ENCODE measurements around the gene ATG101. TPM values are rescaled to one million over a fixed set of nuclear protein-coding genes. Genes with fewer than 3 reads are reported as not detected.

The ATG101 gene
- total RNA-seq, 2 experiments from 2014 or later, result 38.0 to 53.9 TPM

GRCh38 chr12:52050758-52051541 is 18.8 kb upstream of the ATG101 start, which contains the start of gene NR4A1:
NR4A1 (plus strand) TSS chr12:52051442; CDS start chr12:52054329, 2,887 bp downstream.
- no peaks in the 10 kb centered on the region; the same call in 1 of the 2 replicates for H3K79me2 ChIP-seq (ENCODE audit: insufficient read depth, low read depth, low read length)
- peak within 1 kb of the TSS; percentile 66 for H3K27ac ChIP-seq (ENCODE audit: low read depth, low read length, poor library complexity, severe bottlenecking)
- ChIA-PET POLR2A (interaction anchor here (0.5 to 1.4 kb wide), 9 partner anchors 9 to 30 kb away, joined by 3 to 10 read pairs (median 3); no protein-coding TSS in a partner anchor), CTCF (ENCODE audit: unreplicated experiment) (interaction anchor here (0.6 to 0.7 kb wide), 3 partner anchors 20 to 641 kb away, joined by 3 to 4 read pairs (median 3); no protein-coding TSS in a partner anchor)
- H3K4me2 ChIP-seq (ENCODE audit: low read length), result peak within 1 kb of the TSS; percentile 85
- peak within 1 kb of the TSS; percentile 30; the same call in 1 of the 2 replicates for H2AFZ ChIP-seq (ENCODE audit: low read length)
- H3K36me3 ChIP-seq (ENCODE audit: insufficient read depth, low read length), result peaks cover 23% of the 10 kb centered on the region
- intact Hi-C loops (cut with micrococcal nuclease; ENCODE audit: unreplicated experiment), result loop anchor here (1.0 to 2.0 kb wide), 3 partner anchors 14 to 26 kb away; partner anchors contain the start of gene ATG101
- peak within 1 kb of the TSS; percentile 68 for H3K4me3 ChIP-seq (ENCODE audit: low read depth, low read length, poor library complexity, severe bottlenecking)
- H3K9me2 ChIP-seq (ENCODE audit: insufficient read depth, low read length), result no peaks in the 10 kb centered on the region
- TF ChIP-seq EZH2phosphoT487 (IDR thresholded peaks at IDR 0.05; ENCODE audit: borderline replicate concordance, low read depth, low read length), result no peak
- TF ChIP-seq, protein P1, sequence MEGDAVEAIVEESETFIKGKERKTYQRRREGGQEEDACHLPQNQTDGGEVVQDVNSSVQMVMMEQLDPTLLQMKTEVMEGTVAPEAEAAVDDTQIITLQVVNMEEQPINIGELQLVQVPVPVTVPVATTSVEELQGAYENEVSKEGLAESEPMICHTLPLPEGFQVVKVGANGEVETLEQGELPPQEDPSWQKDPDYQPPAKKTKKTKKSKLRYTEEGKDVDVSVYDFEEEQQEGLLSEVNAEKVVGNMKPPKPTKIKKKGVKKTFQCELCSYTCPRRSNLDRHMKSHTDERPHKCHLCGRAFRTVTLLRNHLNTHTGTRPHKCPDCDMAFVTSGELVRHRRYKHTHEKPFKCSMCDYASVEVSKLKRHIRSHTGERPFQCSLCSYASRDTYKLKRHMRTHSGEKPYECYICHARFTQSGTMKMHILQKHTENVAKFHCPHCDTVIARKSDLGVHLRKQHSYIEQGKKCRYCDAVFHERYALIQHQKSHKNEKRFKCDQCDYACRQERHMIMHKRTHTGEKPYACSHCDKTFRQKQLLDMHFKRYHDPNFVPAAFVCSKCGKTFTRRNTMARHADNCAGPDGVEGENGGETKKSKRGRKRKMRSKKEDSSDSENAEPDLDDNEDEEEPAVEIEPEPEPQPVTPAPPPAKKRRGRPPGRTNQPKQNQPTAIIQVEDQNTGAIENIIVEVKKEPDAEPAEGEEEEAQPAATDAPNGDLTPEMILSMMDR (conservative IDR thresholded peaks at IDR 0.05; ENCODE audit: low read length), result peak; percentile 53
- DNase-seq (ENCODE audit: low spot score), result peak; percentile 84
- no peaks in the 10 kb centered on the region for H3K9me3 ChIP-seq (ENCODE audit: low read length)
- no peaks in the 10 kb centered on the region for H4K20me1 ChIP-seq (ENCODE audit: insufficient read depth, low read length)
- peaks cover 36% of the 10 kb centered on the region for H3K4me1 ChIP-seq (ENCODE audit: insufficient read depth, low read length, poor library complexity, severe bottlenecking)
- no TSS peak for BruUV-seq (replicated peaks)

DNA sequence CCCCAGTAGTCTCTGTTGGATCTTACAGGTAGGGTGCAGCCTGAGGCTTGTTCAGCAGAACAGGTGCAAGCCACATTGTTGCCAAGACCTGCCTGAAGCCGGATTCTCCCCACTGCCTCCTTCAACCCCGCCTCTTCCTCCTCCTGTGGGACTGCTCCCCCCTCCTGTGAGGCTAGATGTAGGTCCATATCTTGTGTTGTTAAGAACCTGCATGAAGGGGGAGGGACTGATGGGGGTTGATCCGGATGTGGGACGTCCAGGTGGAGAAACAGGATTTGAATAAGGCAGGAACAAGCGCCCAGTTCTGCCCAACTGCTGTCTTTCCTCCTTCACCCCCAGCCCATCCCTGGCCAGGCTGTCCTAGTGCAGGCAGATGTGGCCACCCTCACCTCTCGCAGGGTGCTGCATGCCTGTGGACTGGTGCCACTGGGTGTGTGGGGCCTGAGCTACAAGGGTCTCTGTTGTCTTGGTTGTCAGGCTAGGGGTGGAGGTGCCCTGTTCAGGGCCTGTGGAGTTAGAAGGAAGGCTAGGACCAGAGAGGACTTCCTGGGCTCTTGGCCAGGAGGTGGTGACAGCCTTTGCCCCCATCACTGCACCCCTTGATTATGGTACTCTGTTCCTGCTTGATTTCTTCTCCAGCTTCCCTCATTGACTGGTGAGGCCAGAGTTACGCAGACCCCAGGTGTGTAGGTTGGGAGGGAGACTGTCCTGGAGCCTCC is 17.2 kb upstream of the ATG101 start:
- Histone ChIP-seq H3K36me3 (ENCODE audit: insufficient read depth, low read length) (peaks cover 30% of the 10 kb centered on the region), H3K4me3 (ENCODE audit: low read depth, low read length, poor library complexity, severe bottlenecking) (peak overlapping the region; percentile 68), H3K27ac (ENCODE audit: low read depth, low read length, poor library complexity, severe bottlenecking) (peak overlapping the region; percentile 66), H3K4me2 (ENCODE audit: low read length) (peak overlapping the region; percentile 85), H3K4me1 (ENCODE audit: insufficient read depth, low read length, poor library complexity, severe bottlenecking) (peaks cover 36% of the 10 kb centered on the region), H2AFZ (ENCODE audit: low read length) (no peak overlapping the region), H3K79me2 (ENCODE audit: insufficient read depth, low read depth, low read length) (no peaks in the 10 kb centered on the region; the same call in 1 of the 2 replicates), H3K9me2 (ENCODE audit: insufficient read depth, low read length) (no peaks in the 10 kb centered on the region), H4K20me1 (ENCODE audit: insufficient read depth, low read length) (no peaks in the 10 kb centered on the region), H3K9me3 (ENCODE audit: low read length) (no peaks in the 10 kb centered on the region)
- ChIA-PET POLR2A (interaction anchor here (1.1 kb wide), 1 partner anchor 19 kb away, joined by 3 read pairs; no protein-coding TSS in a partner anchor), CTCF (ENCODE audit: unreplicated experiment) (interaction anchor here (0.7 kb wide), 1 partner anchor 30 kb away, joined by 4 read pairs; no protein-coding TSS in a partner anchor)
- intact Hi-C loops (cut with micrococcal nuclease; ENCODE audit: unreplicated experiment), result no loop called here
- DNase-seq (ENCODE audit: low spot score), result peak; percentile 55
- BruUV-seq (replicated peaks), result no TSS peak
- no peak for TF ChIP-seq EZH2phosphoT487 (IDR thresholded peaks at IDR 0.05; ENCODE audit: borderline replicate concordance, low read depth, low read length)
- TF ChIP-seq, protein P1 (conservative IDR thresholded peaks at IDR 0.05; ENCODE audit: low read length), result no peak

Measured in OCI-LY7 (cell line).